Liver (tissue), 9 donors: ENCODE results near the gene TLE4. TPM values are rescaled to one million over a fixed set of nuclear protein-coding genes. Genes with fewer than 3 reads are reported as not detected.

Source experiments
- DNase-seq: peaks from one replicate; pipeline ENCODE4 v3.0.0-alpha.2; 2017; ENCODE audit warnings: low spot score
- H3K27ac ChIP-seq, 2 donors: one replicate each; pipeline ENCODE4 v1.7.0; 2013; ENCODE audit warnings: inconsistent platforms in 2 of 2, low read length in 2 of 2, control low read depth in 1 of 2, low read depth in 1 of 2, mild to moderate bottlenecking in 1 of 2
- H3K27me3 ChIP-seq, 4 donors: one replicate each; pipeline versions ENCODE4 v1.6.1 to v1.7.0; 2013; ENCODE audit warnings: low read length in 3 of 4, inconsistent platforms in 1 of 4, mild to moderate bottlenecking in 1 of 4, moderate library complexity in 1 of 4; ENCODE audit not compliant: control insufficient read depth in 4 of 4, insufficient read depth in 4 of 4
- H3K36me3 ChIP-seq, 4 donors: one replicate each; pipeline versions ENCODE4 v1.6.1 to v1.7.0; 2013; ENCODE audit warnings: low read length in 3 of 4, mild to moderate bottlenecking in 3 of 4, low read depth in 1 of 4, moderate library complexity in 1 of 4; ENCODE audit not compliant: control insufficient read depth in 4 of 4, insufficient read depth in 3 of 4
- H3K4me1 ChIP-seq, 4 donors: one replicate each; pipeline versions ENCODE4 v1.6.1 to v1.7.0; 2013; ENCODE audit warnings: low read length in 3 of 4, mild to moderate bottlenecking in 3 of 4, moderate library complexity in 1 of 4; ENCODE audit not compliant: control insufficient read depth in 4 of 4, insufficient read depth in 4 of 4
- H3K4me3 ChIP-seq, 3 donors: one replicate each; pipeline versions ENCODE4 v1.6.1 to v1.7.0; 2013; ENCODE audit warnings: low read length in 3 of 3, control low read depth in 1 of 3, low read depth in 1 of 3, mild to moderate bottlenecking in 1 of 3
- H3K9ac ChIP-seq, 2 donors: one replicate each; pipeline ENCODE4 v1.7.0; 2013; ENCODE audit warnings: low read length in 2 of 2, mild to moderate bottlenecking in 2 of 2, moderate library complexity in 2 of 2, control low read depth in 1 of 2, low read depth in 1 of 2
- H3K9me3 ChIP-seq, 4 donors: one replicate each; pipeline versions ENCODE4 v1.6.1 to v1.7.0; 2013; ENCODE audit warnings: low read length in 3 of 4; ENCODE audit not compliant: control insufficient read depth in 4 of 4
- ATF3 ChIP-seq: IDR thresholded peaks from 2 replicates; pipeline ENCODE4 v1.6.1; 2016; ENCODE audit warnings: antibody characterized with exemption
- CTCF ChIP-seq: fragments of 150-350 bp; IDR thresholded peaks from 2 replicates; pipeline ENCODE4 v1.5.1; 2017; ENCODE audit warnings: improper control_type of control experiment, low read depth, low read length; ENCODE audit not compliant: missing input control
- FOXA1 ChIP-seq: IDR thresholded peaks from 2 replicates; pipeline ENCODE4 v1.6.1; 2016; ENCODE audit warnings: antibody characterized with exemption
- FOXA2 ChIP-seq: IDR thresholded peaks from 2 replicates; pipeline ENCODE4 v1.6.1; 2016; ENCODE audit warnings: antibody characterized with exemption
- GABPA ChIP-seq, 2 donors: IDR thresholded peaks in 1 of 2; conservative IDR thresholded peaks in 1 of 2; 2 replicates each; pipeline ENCODE4 v1.6.1; 2016; ENCODE audit warnings: antibody characterized with exemption in 2 of 2, mild to moderate bottlenecking in 1 of 2, moderate library complexity in 1 of 2
- HNF4A ChIP-seq, 2 donors: conservative IDR thresholded peaks; 2 replicates each; pipeline ENCODE4 v1.6.1; 2016; ENCODE audit warnings: antibody characterized with exemption in 2 of 2, mild to moderate bottlenecking in 2 of 2
- HNF4G ChIP-seq: IDR thresholded peaks from 2 replicates; pipeline ENCODE4 v1.6.1; 2016; ENCODE audit warnings: antibody characterized with exemption
- JUND ChIP-seq, 2 donors: IDR thresholded peaks; 2 replicates each; pipeline ENCODE4 v1.6.1; 2016; ENCODE audit warnings: antibody characterized with exemption in 2 of 2
- MAX ChIP-seq: IDR thresholded peaks from 2 replicates; pipeline ENCODE4 v1.6.1; 2016; ENCODE audit warnings: antibody characterized with exemption
- NR2F2 ChIP-seq: IDR thresholded peaks from 2 replicates; pipeline ENCODE4 v1.6.1; 2016; ENCODE audit warnings: antibody characterized with exemption
- RAD21 ChIP-seq, 2 donors: IDR thresholded peaks; 2 replicates each; pipeline ENCODE4 v1.6.1; 2016; ENCODE audit warnings: antibody characterized with exemption in 2 of 2, mild to moderate bottlenecking in 2 of 2
- REST ChIP-seq: IDR thresholded peaks from 2 replicates; pipeline ENCODE4 v1.6.1; 2016; ENCODE audit warnings: antibody characterized with exemption, mild to moderate bottlenecking
- RXRA ChIP-seq, 2 donors: IDR thresholded peaks; 2 replicates each; pipeline ENCODE4 v1.6.1; 2017 to 2018; ENCODE audit warnings: antibody characterized with exemption in 2 of 2, mild to moderate bottlenecking in 1 of 2
- SP1 ChIP-seq: IDR thresholded peaks from 2 replicates; pipeline ENCODE4 v1.6.1; 2018; ENCODE audit warnings: antibody characterized with exemption, mild to moderate bottlenecking
- TAF1 ChIP-seq: conservative IDR thresholded peaks from 2 replicates; pipeline ENCODE4 v1.6.1; 2016; ENCODE audit warnings: antibody characterized with exemption, mild to moderate bottlenecking
- YY1 ChIP-seq: IDR thresholded peaks from 2 replicates; pipeline ENCODE4 v1.6.1; 2016; ENCODE audit warnings: antibody characterized with exemption, mild to moderate bottlenecking
- ZBTB33 ChIP-seq: IDR thresholded peaks from 2 replicates; pipeline ENCODE4 v1.6.1; 2016; ENCODE audit warnings: antibody characterized with exemption
- WGBS: extraction: QIAGEN DNeasy Blood & Tissue Kit; methylation state at CpG from one replicate; pipeline ENCODE4 v1.1.7; 2013; 5-methylcytosine and 5-hydroxymethylcytosine counted together
- polyA plus RNA-seq, 2 donors: library from polyadenylated mRNA; stranded (reverse) in 1 of 2; unstranded in 1 of 2; fragments of 200-250 nt in 1 of 2; fragments of >200 nt in 1 of 2; fragmentation: Nextera tagmentation in 1 of 2; extraction: Ambion mirVana in 1 of 2; gene quantifications; one replicate each; pipeline versions ENCODE4 v1.2.1 to v1.2.3, GENCODE V29; 2013 to 2015
- total RNA-seq, 2 donors: library from RNA; depleted of rRNA; stranded (reverse); fragments of >200 nt; gene quantifications; one replicate each; pipeline ENCODE4 v1.2.3, GENCODE V29; 2014
- donor health status: healthy.
- donor health status: healthy.
- donor health status: healthy.
- donor health status: healthy.
- donor health status: healthy.

TLE4 gene
- total and polyA plus RNA-seq, 4 donors = 2.5 to 6.6 (median 4.7) TPM

- TF ChIP-seq RXRA (IDR thresholded peaks at IDR 0.05) (no peak), CTCF (no peak), FOXA2 (no peak), JUND (IDR thresholded peaks at IDR 0.05) (no peak), FOXA1 (no peak), RAD21 (IDR thresholded peaks at IDR 0.05) (no peak), ATF3 (no peak), TAF1 (no peak), MAX (no peak), ZBTB33 (no peak), NR2F2 (no peak), REST (no peak), GABPA (IDR thresholded peaks at IDR 0.05 in 1 of 2, conservative IDR thresholded peaks at IDR 0.05 in 1 of 2) (no peak)
Measured at GRCh38 chr9:79667120-79667519, 95.4 kb downstream of the TLE4 start.

GRCh38 chr9:79667817-79668436, 96.2 kb downstream of the TLE4 start:
- peaks cover 0 to 16% (median 6%) of the 10 kb centered on the region in 4 donors for H3K4me1 ChIP-seq
- WGBS = 53% methylated on average over 9 of the region's 9 CpGs
- TF ChIP-seq NR2F2 (no peak), CTCF (no peak), GABPA (IDR thresholded peaks at IDR 0.05 in 1 of 2, conservative IDR thresholded peaks at IDR 0.05 in 1 of 2) (peak in 1 of 2 donors; percentile 28), YY1 (peak; percentile 45), FOXA1 (peak; percentile 66), RAD21 (IDR thresholded peaks at IDR 0.05) (peak; percentile 19 to 44), FOXA2 (peak; percentile 83), RXRA (IDR thresholded peaks at IDR 0.05) (peak; percentile 31 to 48), SP1 (peak; percentile 51), ZBTB33 (no peak), HNF4G (no peak), MAX (peak; percentile 14), HNF4A (conservative IDR thresholded peaks at IDR 0.05) (peak; percentile 14 to 38), ATF3 (no peak)

More at GRCh38 chr9:79667120-79667519, 95.4 kb downstream of the TLE4 start:
- WGBS = 89% methylated on average over 3 of the region's 3 CpGs
- H3K27ac ChIP-seq = no peak overlapping the region
- H3K36me3 ChIP-seq = no peaks in the 10 kb centered on the region
- no peaks in the 10 kb centered on the region for H3K27me3 ChIP-seq
- no peaks in the 10 kb centered on the region for H3K9me3 ChIP-seq
- DNase-seq = no peak
- H3K4me1 ChIP-seq = peaks cover 1 to 16% (median 6%) of the 10 kb centered on the region in 4 donors
- H3K4me3 ChIP-seq = no peak overlapping the region
- H3K9ac ChIP-seq = no peak overlapping the region

More at GRCh38 chr9:79667817-79668436, 96.2 kb downstream of the TLE4 start:
- no peaks in the 10 kb centered on the region for H3K9me3 ChIP-seq
- no peaks in the 10 kb centered on the region for H3K27me3 ChIP-seq
- no peaks in the 10 kb centered on the region for H3K36me3 ChIP-seq
- DNase-seq = no peak
- H3K27ac ChIP-seq = no peak overlapping the region
- H3K4me3 ChIP-seq = no peak overlapping the region
- no peak overlapping the region for H3K9ac ChIP-seq
